Esophagus (tissue), 2 donors: ENCODE measurements around the gene CELA3B. TPM values are rescaled to one million over a fixed set of nuclear protein-coding genes. Genes with fewer than 3 reads are reported as not detected.
"Not testable (repeated sequence)": the region's sequence is repeated elsewhere in the genome, so short reads cannot be mapped to it uniquely, and the experiment has no call there.

Experiments
- H3K27ac ChIP-seq, 2 donors: one replicate each; pipeline ENCODE4 v1.5.1; 2013; ENCODE audit warnings: low read depth in 2 of 2, mild to moderate bottlenecking in 2 of 2, inconsistent platforms in 1 of 2, low read length in 1 of 2, moderate library complexity in 1 of 2
- H3K27me3 ChIP-seq, 2 donors: one replicate each; pipeline ENCODE4 v1.6.1; 2013; ENCODE audit warnings: low read length in 2 of 2, control low read depth in 1 of 2, mild to moderate bottlenecking in 1 of 2; ENCODE audit not compliant: insufficient read depth in 2 of 2, control insufficient read depth in 1 of 2
- H3K36me3 ChIP-seq, 2 donors: one replicate each; pipeline ENCODE4 v1.6.1; 2013; ENCODE audit warnings: low read length in 1 of 2; ENCODE audit not compliant: control insufficient read depth in 2 of 2, insufficient read depth in 2 of 2
- H3K4me1 ChIP-seq, 2 donors: one replicate each; pipeline ENCODE4 v1.6.1; 2013; ENCODE audit warnings: low read length in 1 of 2; ENCODE audit not compliant: control insufficient read depth in 2 of 2, insufficient read depth in 2 of 2
- H3K4me3 ChIP-seq, 2 donors: one replicate each; pipeline ENCODE4 v1.5.1; 2013; ENCODE audit warnings: low read length in 2 of 2, mild to moderate bottlenecking in 2 of 2, low read depth in 1 of 2, moderate library complexity in 1 of 2
- H3K9me3 ChIP-seq, 2 donors: one replicate each; pipeline ENCODE4 v1.6.1; 2013; ENCODE audit warnings: mild to moderate bottlenecking in 2 of 2, low read depth in 1 of 2, low read length in 1 of 2, moderate library complexity in 1 of 2; ENCODE audit not compliant: control insufficient read depth in 2 of 2, insufficient read depth in 1 of 2
- WGBS, 2 donors: extraction: QIAGEN DNeasy Blood & Tissue Kit; methylation state at CpG; one replicate each; pipeline ENCODE4 v1.1.7; 2013; 5-methylcytosine and 5-hydroxymethylcytosine counted together
- polyA plus RNA-seq, 2 donors: library from polyadenylated mRNA; stranded (reverse); fragments of 200-250 nt; gene quantifications; one replicate each; pipeline ENCODE4 v1.2.3, GENCODE V29; 2013
- donor health status: healthy with polysubstance abuse.
- donor health status: Bipolar disorder and iron deficiency.

The CELA3B gene
- polyA plus RNA-seq, 2 donors, result 0.18 to 1.1 TPM

GRCh38 chr1:21956720-21957552 is 19.9 kb upstream of the CELA3B start:
- no peaks in the 10 kb centered on the region for H3K36me3 ChIP-seq
- peak overlapping the region; percentile 68 to 86 for H3K27ac ChIP-seq
- WGBS, 2 donors, result 28 to 30% methylated on average over 18 of the region's 18 CpGs
- peaks cover 8 to 22% of the 10 kb centered on the region in 2 donors for H3K4me1 ChIP-seq
- H3K9me3 ChIP-seq, result no peaks in the 10 kb centered on the region
- no peaks in the 10 kb centered on the region for H3K27me3 ChIP-seq
- H3K4me3 ChIP-seq, result no peak overlapping the region

GRCh38 chr1:21961337-21961736 is 15.5 kb upstream of the CELA3B start:
- Histone ChIP-seq H3K4me1 (peaks cover 6 to 12% of the 10 kb centered on the region in 2 donors), H3K27ac (no peak overlapping the region), H3K27me3 (no peaks in the 10 kb centered on the region), H3K9me3 (no peaks in the 10 kb centered on the region), H3K4me3 (no peak overlapping the region), H3K36me3 (no peaks in the 10 kb centered on the region)
- WGBS, 2 donors, result 67 to 74% methylated on average over 2 of the region's 2 CpGs

- Histone ChIP-seq H3K9me3 (no peaks in the 10 kb centered on the region), H3K4me3 (no peak overlapping the region), H3K27ac (no peak overlapping the region), H3K36me3 (no peaks in the 10 kb centered on the region), H3K4me1 (peaks cover 2 to 8% of the 10 kb centered on the region in 2 donors), H3K27me3 (no peaks in the 10 kb centered on the region)
- WGBS, 2 donors, result 50 to 65% methylated on average over 2 of the region's 2 CpGs
These were observed 15.0 kb upstream of the CELA3B start for GRCh38 chr1:21961799-21962198.

GRCh38 chr1:21963477-21964217 is 13.2 kb upstream of the CELA3B start:
- no peaks in the 10 kb centered on the region for H3K36me3 ChIP-seq
- H3K27ac ChIP-seq, result no peak overlapping the region
- no peaks in the 10 kb centered on the region for H3K4me1 ChIP-seq
- no peak overlapping the region for H3K4me3 ChIP-seq
- no peaks in the 10 kb centered on the region for H3K9me3 ChIP-seq
- no peaks in the 10 kb centered on the region for H3K27me3 ChIP-seq
- WGBS, 2 donors, result 49 to 52% methylated on average over 11 of the region's 11 CpGs

- no peaks in the 10 kb centered on the region for H3K4me1 ChIP-seq
- H3K36me3 ChIP-seq, result no peaks in the 10 kb centered on the region
- no peaks in the 10 kb centered on the region for H3K9me3 ChIP-seq
- no peaks in the 10 kb centered on the region for H3K27me3 ChIP-seq
- 88 to 89% methylated on average over 15 of the region's 15 CpGs for WGBS, 2 donors
- H3K27ac ChIP-seq, result no peak overlapping the region
- H3K4me3 ChIP-seq, result no peak overlapping the region
These were observed 10.4 kb upstream of the CELA3B start for GRCh38 chr1:21966247-21967000.

GRCh38 chr1:21967216-21967615 is 9.6 kb upstream of the CELA3B start:
- not testable (repeated sequence) for H3K9me3 ChIP-seq, H3K36me3 ChIP-seq, H3K27ac ChIP-seq, H3K27me3 ChIP-seq, H3K4me1 ChIP-seq, H3K4me3 ChIP-seq
- 89% methylated on average over 6 of the region's 6 CpGs for WGBS, 2 donors

- H3K27me3 ChIP-seq, H3K27ac ChIP-seq, H3K4me1 ChIP-seq, H3K4me3 ChIP-seq, H3K9me3 ChIP-seq, H3K36me3 ChIP-seq: not testable (repeated sequence)
- 57 to 73% methylated on average over 5 of the region's 5 CpGs for WGBS, 2 donors
These were observed 7.8 kb upstream of the CELA3B start for GRCh38 chr1:21969066-21969465.

GRCh38 chr1:21970523-21970922 is 6.3 kb upstream of the CELA3B start:
- H3K9me3 ChIP-seq, H3K4me1 ChIP-seq, H3K36me3 ChIP-seq, H3K4me3 ChIP-seq, H3K27me3 ChIP-seq, H3K27ac ChIP-seq: not testable (repeated sequence)
- 53 to 54% methylated on average over 4 of the region's 4 CpGs for WGBS, 2 donors

- H3K27me3 ChIP-seq, H3K4me1 ChIP-seq, H3K9me3 ChIP-seq, H3K27ac ChIP-seq, H3K36me3 ChIP-seq, H3K4me3 ChIP-seq: not testable (repeated sequence)
- 36 to 45% methylated on average over 2 of the region's 2 CpGs for WGBS, 2 donors
These were observed 3.8 kb upstream of the CELA3B start for GRCh38 chr1:21972973-21973441.
